ENCODE measurements around the gene IGFBP1.

IGFBP1 gene

GRCh38 chr7:45867471-45867870 is 20.8 kb upstream of the IGFBP1 start:
- no peak overlapping the region for H3K27ac ChIP-seq
- TF ChIP-seq ZFX (IDR thresholded peaks at IDR 0.05; ENCODE audit: borderline replicate concordance), result no peak
- TF ChIP-seq, protein P1, sequence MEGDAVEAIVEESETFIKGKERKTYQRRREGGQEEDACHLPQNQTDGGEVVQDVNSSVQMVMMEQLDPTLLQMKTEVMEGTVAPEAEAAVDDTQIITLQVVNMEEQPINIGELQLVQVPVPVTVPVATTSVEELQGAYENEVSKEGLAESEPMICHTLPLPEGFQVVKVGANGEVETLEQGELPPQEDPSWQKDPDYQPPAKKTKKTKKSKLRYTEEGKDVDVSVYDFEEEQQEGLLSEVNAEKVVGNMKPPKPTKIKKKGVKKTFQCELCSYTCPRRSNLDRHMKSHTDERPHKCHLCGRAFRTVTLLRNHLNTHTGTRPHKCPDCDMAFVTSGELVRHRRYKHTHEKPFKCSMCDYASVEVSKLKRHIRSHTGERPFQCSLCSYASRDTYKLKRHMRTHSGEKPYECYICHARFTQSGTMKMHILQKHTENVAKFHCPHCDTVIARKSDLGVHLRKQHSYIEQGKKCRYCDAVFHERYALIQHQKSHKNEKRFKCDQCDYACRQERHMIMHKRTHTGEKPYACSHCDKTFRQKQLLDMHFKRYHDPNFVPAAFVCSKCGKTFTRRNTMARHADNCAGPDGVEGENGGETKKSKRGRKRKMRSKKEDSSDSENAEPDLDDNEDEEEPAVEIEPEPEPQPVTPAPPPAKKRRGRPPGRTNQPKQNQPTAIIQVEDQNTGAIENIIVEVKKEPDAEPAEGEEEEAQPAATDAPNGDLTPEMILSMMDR (IDR thresholded peaks at IDR 0.05), result no peak

DNA sequence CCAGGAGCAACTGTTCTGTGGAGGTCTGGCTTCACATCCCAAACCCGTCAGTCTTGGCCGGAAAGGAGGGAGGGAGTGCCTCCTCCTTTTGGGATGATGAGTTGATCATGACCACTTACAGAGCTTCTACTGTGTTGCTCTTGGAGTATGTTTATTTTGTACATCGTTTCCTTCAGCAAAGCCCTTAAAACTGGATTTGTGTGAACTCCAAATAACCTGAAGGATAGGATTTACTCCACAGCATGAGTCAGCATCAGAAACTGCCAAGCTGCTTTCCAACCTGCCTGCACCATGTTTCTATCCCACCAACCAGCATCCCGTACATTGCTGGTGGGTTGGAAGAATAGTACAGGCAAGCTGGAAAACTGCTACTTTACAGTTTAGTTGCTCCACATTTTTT is 18.9 kb upstream of the IGFBP1 start:
- TF ChIP-seq, protein P1 (IDR thresholded peaks at IDR 0.05), result no peak
- TF ChIP-seq ZFX (IDR thresholded peaks at IDR 0.05; ENCODE audit: borderline replicate concordance), result no peak

DNA sequence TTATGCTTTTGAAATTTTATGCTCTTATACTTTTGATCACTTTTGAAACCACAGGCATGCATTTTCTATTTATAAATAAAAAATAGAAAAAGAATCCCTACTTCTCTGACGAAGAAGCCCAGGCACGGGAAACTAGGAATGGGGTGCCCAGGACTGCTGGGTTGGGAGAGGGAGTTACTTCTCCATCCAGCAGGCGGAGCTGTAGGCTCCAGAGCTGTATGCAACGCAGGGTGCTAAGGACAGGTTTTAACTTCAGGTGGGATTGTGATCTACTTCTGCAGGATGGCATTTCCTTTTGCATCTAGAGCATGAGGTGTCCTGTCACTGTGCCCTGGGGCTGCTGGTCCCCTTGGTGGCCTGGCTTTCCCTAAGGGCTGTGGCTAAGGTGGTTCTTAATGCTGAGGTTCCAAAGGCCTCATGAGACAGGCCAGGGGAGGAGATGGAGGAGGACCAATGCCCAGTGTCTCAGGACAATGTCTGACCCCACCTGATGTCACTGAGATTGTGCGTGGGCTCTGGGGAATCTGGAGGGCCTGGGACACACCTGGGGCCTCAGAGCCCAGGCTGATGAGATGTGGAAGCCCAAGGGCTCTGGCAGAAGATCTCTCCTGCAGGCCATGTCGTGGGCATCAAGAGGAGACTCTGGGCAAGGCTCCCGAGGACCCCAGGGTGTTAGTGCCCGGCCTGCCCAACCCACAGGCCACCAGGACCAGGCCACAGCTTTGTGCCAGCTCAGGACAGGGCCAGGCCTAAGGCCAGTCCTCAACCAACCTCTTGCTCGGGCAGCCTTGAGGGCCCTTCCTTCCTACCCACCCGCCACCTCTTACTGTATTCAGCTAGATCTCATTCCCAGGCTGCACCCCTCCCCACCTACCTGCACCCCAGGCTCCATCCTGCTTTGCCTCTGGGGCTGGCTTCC is 15.9 kb upstream of the IGFBP1 start:
- H3K27ac ChIP-seq, result no peak overlapping the region
- TF ChIP-seq, protein P1 (IDR thresholded peaks at IDR 0.05), result peak; percentile 93
- TF ChIP-seq ZFX (IDR thresholded peaks at IDR 0.05; ENCODE audit: borderline replicate concordance), result no peak

More for the DNA sequence above, 18.9 kb upstream of the IGFBP1 start:
- no peak overlapping the region for H3K27ac ChIP-seq

GRCh38 chr7:45873035-45873354 is 15.3 kb upstream of the IGFBP1 start, which contains the start of gene CCDC201:
CCDC201 (minus strand) TSS chr7:45873082; CDS start chr7:45873007, 75 bp downstream.
- TF ChIP-seq ZFX (IDR thresholded peaks at IDR 0.05; ENCODE audit: borderline replicate concordance), result no peak
- TF ChIP-seq, protein P1 (IDR thresholded peaks at IDR 0.05), result no peak
- no peak within 1 kb of the TSS for H3K27ac ChIP-seq

DNA sequence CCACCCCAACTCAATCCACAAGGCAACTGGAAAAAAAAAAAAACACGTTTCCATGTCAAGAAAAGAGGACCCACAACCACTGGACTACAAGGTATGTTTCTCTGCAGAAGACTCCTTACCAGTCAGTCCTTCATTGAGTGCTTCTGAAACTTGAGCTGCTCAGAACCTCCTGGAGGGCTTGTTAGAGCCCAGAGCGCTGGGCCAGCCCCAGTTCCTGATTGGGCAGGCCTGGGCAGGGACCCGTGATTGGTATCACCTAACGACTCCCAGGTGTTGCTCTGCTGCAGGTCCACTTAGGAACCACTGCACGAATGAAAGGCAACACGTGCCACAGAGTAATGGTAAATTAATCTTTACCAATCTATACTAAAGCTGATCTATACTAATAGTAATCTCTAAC is 14.9 kb upstream of the IGFBP1 start:
- H3K27ac ChIP-seq, result no peak overlapping the region
- TF ChIP-seq ZFX (IDR thresholded peaks at IDR 0.05; ENCODE audit: borderline replicate concordance), result no peak
- TF ChIP-seq, protein P1 (IDR thresholded peaks at IDR 0.05), result no peak

GRCh38 chr7:45874408-45875131 is 13.7 kb upstream of the IGFBP1 start:
- no peak overlapping the region for H3K27ac ChIP-seq

More at GRCh38 chr7:45874408-45875131, 13.7 kb upstream of the IGFBP1 start:
- TF ChIP-seq, protein P1 (IDR thresholded peaks at IDR 0.05), result no peak
- TF ChIP-seq ZFX (IDR thresholded peaks at IDR 0.05; ENCODE audit: borderline replicate concordance), result no peak
